ENCODE measurements around the gene EPHA3. TPM values are rescaled to one million over a fixed set of nuclear protein-coding genes. Genes with fewer than 3 reads are reported as not detected.

The EPHA3 gene
- total RNA-seq, 4 donors from 2014 or later, result 0.53 to 3.3 (median 0.88) TPM

DNA sequence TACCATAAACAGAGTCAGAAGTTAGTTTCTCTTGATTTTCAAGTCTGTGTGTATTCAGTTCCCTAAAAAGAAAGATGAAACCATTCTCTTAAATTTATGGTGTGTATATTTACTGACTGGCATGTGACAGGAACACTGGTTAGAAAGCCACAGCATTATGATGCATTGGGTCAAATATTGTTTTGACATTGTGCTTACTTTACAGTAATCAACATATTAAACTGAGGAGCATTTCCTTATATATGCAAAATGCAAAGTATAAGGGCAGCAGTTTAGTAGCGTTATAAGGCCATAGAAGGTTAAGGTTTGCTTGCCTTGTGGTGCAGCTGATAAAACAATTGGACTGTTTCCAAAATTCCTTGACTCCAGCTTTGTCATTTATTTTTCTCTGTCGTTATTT, 72.9 kb downstream of the EPHA3 start:
- Histone ChIP-seq H3K9me3 (no peaks in the 10 kb centered on the region), H3K27ac (no peak overlapping the region), H3K4me1 (no peaks in the 10 kb centered on the region), H3K27me3 (no peaks in the 10 kb centered on the region), H3K36me3 (no peaks in the 10 kb centered on the region), H3K4me3 (no peak overlapping the region)
- DNase-seq, result no peak
- TF ChIP-seq CTCF (IDR thresholded peaks at IDR 0.05) (no peak), POLR2A (IDR thresholded peaks at IDR 0.05) (no peak)

GRCh38 chr3:89182056-89182455, 74.6 kb downstream of the EPHA3 start:
- TF ChIP-seq CTCF (IDR thresholded peaks at IDR 0.05) (no peak), POLR2A (IDR thresholded peaks at IDR 0.05) (no peak)
- no peak for DNase-seq
- no peaks in the 10 kb centered on the region for H3K9me3 ChIP-seq
- no peaks in the 10 kb centered on the region for H3K36me3 ChIP-seq
- no peaks in the 10 kb centered on the region for H3K27me3 ChIP-seq
- H3K4me1 ChIP-seq, result no peaks in the 10 kb centered on the region
- no peak overlapping the region for H3K4me3 ChIP-seq
- H3K27ac ChIP-seq, result no peak overlapping the region

DNA sequence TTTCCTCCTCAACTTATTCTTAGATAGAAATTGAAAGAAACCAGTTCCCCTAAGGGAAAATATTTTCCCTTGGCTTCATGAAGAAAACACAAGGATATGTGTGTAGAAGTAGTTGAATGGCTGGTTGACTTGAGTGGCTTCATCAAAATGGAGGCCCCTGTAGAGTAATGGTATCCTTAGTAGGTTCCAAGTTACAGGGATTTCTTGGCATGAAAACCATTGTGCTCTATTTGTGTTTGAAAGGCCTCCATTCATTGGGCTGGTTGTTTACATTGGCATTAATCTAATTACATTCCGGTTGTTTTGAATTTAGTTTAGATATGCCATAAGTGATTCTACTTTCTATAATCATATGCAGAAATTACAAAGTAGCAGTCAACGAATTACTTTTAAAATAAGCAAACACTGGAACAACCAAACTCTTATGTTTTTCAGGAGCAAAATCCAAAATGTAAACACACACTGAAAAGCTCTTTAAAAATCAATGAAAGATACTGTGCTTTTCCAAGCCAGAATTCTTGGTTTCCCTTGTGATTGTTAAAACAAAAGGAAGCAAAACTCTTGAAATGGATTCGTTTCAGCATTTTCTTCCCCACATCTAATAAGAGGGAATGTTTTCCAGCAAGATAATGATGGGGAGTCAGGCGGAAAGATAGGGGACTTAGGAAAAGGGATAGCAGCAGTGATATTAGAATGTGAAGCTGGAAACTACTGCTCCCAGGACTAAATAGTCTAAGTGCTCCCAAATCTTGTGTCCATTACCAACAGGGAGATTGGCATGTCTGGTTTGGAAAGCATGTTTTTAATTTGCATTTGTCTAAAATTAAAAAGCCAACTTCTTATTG, 77.0 kb downstream of the EPHA3 start:
- DNase-seq, result no peak
- H3K27me3 ChIP-seq, result no peaks in the 10 kb centered on the region
- no peaks in the 10 kb centered on the region for H3K36me3 ChIP-seq
- TF ChIP-seq CTCF (IDR thresholded peaks at IDR 0.05), result no peak
- TF ChIP-seq POLR2A (IDR thresholded peaks at IDR 0.05), result no peak
- no peak overlapping the region for H3K4me3 ChIP-seq
- H3K4me1 ChIP-seq, result no peaks in the 10 kb centered on the region
- H3K27ac ChIP-seq, result no peak overlapping the region
- H3K9me3 ChIP-seq, result no peaks in the 10 kb centered on the region

GRCh38 chr3:89186456-89186855, 79.0 kb downstream of the EPHA3 start:
- no peaks in the 10 kb centered on the region for H3K9me3 ChIP-seq
- TF ChIP-seq CTCF (IDR thresholded peaks at IDR 0.05) (no peak), POLR2A (IDR thresholded peaks at IDR 0.05) (no peak)

GRCh38 chr3:89198591-89198990, 91.2 kb downstream of the EPHA3 start:
- TF ChIP-seq CTCF (IDR thresholded peaks at IDR 0.05) (no peak), POLR2A (IDR thresholded peaks at IDR 0.05) (no peak)
- no peak for DNase-seq
- no peak overlapping the region for H3K4me3 ChIP-seq

More at GRCh38 chr3:89186456-89186855, 79.0 kb downstream of the EPHA3 start:
- H3K4me1 ChIP-seq, result no peaks in the 10 kb centered on the region
- no peaks in the 10 kb centered on the region for H3K27me3 ChIP-seq
- no peaks in the 10 kb centered on the region for H3K36me3 ChIP-seq
- no peak overlapping the region for H3K4me3 ChIP-seq
- DNase-seq, result no peak
- no peak overlapping the region for H3K27ac ChIP-seq

More at GRCh38 chr3:89198591-89198990, 91.2 kb downstream of the EPHA3 start:
- no peak overlapping the region for H3K27ac ChIP-seq
- H3K9me3 ChIP-seq, result no peaks in the 10 kb centered on the region
- H3K4me1 ChIP-seq, result no peaks in the 10 kb centered on the region
- no peaks in the 10 kb centered on the region for H3K27me3 ChIP-seq
- no peaks in the 10 kb centered on the region for H3K36me3 ChIP-seq
